ENCODE results near the gene TCEA2. TPM values are rescaled to one million over a fixed set of nuclear protein-coding genes. Genes with fewer than 3 reads are reported as not detected.

Gene TCEA2
- total RNA-seq, 1 donor from 2014 or later, result 8.4 TPM

DNA sequence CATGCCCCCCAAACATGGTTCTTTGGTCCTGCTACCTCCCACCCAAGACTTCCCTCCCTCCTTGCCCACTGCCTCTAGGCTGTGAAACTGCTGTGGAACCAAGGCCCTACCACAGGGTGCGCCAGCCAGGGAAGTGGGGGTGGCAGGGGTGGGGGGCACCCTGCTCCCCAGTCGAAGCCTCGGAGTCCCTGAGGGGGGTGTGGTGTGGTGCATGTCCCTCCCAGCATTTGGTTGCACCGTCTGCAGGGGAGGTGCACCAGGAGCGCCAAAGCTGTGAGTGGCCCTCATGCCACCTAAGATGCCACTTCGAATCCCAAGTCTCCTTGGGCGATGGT is 14.5 kb downstream of the TCEA2 start:
- Histone ChIP-seq H3K4me1 (ENCODE audit: control insufficient read depth in 3 of 3, insufficient read depth in 3 of 3, low read length in 3 of 3) (peaks cover 11 to 23% (median 19%) of the 10 kb centered on the region in 3 donors), H3K4me3 (ENCODE audit: low read length in 3 of 3) (peak overlapping the region in 1 of 3 donors; percentile 46), H3K27me3 (ENCODE audit: control insufficient read depth in 3 of 3, insufficient read depth in 3 of 3, low read length in 3 of 3) (peaks cover 0 to 11% (median 6%) of the 10 kb centered on the region in 3 donors), H3K9ac (ENCODE audit: low read depth in 1 of 3, low read length in 3 of 3) (no peak overlapping the region), H3K36me3 (ENCODE audit: control insufficient read depth in 3 of 3, insufficient read depth in 3 of 3, low read length in 3 of 3) (peaks cover under 1 to 4% (median 2%) of the 10 kb centered on the region in 3 donors), H3K27ac (ENCODE audit: low read depth, low read length) (no peak overlapping the region), H3K9me3 (ENCODE audit: control insufficient read depth in 3 of 3, low read length in 3 of 3) (no peaks in the 10 kb centered on the region)

DNA sequence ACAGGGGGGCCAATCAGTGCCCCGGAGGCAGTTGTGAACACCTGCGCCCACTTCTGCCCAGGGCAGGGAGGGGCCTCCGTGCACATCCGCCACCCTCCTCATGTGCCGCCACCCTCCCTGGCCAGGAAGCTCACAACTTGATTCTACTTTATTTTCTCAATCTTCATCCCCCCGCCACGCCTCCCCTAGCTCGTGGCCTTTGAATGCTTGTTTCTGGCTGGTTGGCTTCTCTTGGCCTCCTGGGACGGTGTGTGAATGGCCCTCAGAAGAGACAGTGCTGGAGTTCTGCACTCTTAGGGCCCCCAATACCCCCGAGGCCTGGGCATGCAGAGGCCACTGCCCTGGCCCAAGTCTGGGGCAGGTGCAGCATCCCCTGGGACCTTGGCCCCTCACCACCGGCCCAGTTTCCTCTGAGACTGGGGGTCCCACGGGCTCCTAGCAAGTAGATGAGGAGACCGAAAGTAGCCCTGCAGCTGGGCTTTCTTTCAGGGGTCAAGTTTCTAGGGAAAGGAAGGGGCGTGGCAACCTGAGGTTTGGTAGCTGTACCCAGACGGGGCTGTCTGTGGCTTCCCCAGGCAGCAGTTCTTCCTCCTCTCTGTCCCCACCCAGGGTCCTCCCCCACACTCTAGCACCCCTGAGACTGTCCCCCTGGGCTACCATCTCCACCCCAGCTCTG is 15.0 kb downstream of the TCEA2 start:
- Histone ChIP-seq H3K27ac (ENCODE audit: low read depth, low read length) (no peak overlapping the region), H3K4me3 (ENCODE audit: low read length in 3 of 3) (peak overlapping the region; percentile 24 to 71 (median 61)), H3K36me3 (ENCODE audit: control insufficient read depth in 3 of 3, insufficient read depth in 3 of 3, low read length in 3 of 3) (peaks cover 0 to 4% (median under 1%) of the 10 kb centered on the region in 3 donors), H3K9me3 (ENCODE audit: control insufficient read depth in 3 of 3, low read length in 3 of 3) (no peaks in the 10 kb centered on the region), H3K27me3 (ENCODE audit: control insufficient read depth in 3 of 3, insufficient read depth in 3 of 3, low read length in 3 of 3) (peaks cover 3 to 15% (median 9%) of the 10 kb centered on the region in 3 donors), H3K4me1 (ENCODE audit: control insufficient read depth in 3 of 3, insufficient read depth in 3 of 3, low read length in 3 of 3) (peaks cover 14 to 26% (median 22%) of the 10 kb centered on the region in 3 donors), H3K9ac (ENCODE audit: low read depth in 1 of 3, low read length in 3 of 3) (peak overlapping the region in 2 of 3 donors; percentile 71 to 76)

DNA sequence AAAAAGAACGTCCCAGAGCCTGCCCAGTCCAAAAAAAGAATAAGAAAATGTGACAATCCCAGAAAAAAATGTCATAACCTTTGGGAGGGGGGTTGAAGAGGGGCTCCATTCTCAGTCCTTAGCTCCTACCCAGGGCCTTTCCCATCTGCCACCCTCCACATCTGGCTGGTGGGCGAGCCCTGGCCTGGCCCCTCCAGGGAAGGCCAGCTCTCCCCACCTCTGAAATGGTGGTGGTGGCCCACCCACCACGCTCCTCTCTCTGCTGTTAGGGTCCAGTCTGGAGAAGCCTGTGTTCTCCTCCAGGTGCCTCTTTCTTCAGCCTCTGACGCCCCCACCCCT is 15.9 kb downstream of the TCEA2 start:
- H3K9me3 ChIP-seq (ENCODE audit: control insufficient read depth in 3 of 3, low read length in 3 of 3), result no peaks in the 10 kb centered on the region
- peaks cover 17 to 31% (median 28%) of the 10 kb centered on the region in 3 donors for H3K4me1 ChIP-seq (ENCODE audit: control insufficient read depth in 3 of 3, insufficient read depth in 3 of 3, low read length in 3 of 3)
- peak overlapping the region; percentile 30 for H3K27ac ChIP-seq (ENCODE audit: low read depth, low read length)
- peak overlapping the region; percentile 61 to 76 (median 71) for H3K9ac ChIP-seq (ENCODE audit: low read depth in 1 of 3, low read length in 3 of 3)
- peaks cover 0 to 2% (median 0%) of the 10 kb centered on the region in 3 donors for H3K36me3 ChIP-seq (ENCODE audit: control insufficient read depth in 3 of 3, insufficient read depth in 3 of 3, low read length in 3 of 3)
- peaks cover 9 to 21% (median 16%) of the 10 kb centered on the region in 3 donors for H3K27me3 ChIP-seq (ENCODE audit: control insufficient read depth in 3 of 3, insufficient read depth in 3 of 3, low read length in 3 of 3)
- peak overlapping the region; percentile 56 to 71 (median 61) for H3K4me3 ChIP-seq (ENCODE audit: low read length in 3 of 3)

DNA sequence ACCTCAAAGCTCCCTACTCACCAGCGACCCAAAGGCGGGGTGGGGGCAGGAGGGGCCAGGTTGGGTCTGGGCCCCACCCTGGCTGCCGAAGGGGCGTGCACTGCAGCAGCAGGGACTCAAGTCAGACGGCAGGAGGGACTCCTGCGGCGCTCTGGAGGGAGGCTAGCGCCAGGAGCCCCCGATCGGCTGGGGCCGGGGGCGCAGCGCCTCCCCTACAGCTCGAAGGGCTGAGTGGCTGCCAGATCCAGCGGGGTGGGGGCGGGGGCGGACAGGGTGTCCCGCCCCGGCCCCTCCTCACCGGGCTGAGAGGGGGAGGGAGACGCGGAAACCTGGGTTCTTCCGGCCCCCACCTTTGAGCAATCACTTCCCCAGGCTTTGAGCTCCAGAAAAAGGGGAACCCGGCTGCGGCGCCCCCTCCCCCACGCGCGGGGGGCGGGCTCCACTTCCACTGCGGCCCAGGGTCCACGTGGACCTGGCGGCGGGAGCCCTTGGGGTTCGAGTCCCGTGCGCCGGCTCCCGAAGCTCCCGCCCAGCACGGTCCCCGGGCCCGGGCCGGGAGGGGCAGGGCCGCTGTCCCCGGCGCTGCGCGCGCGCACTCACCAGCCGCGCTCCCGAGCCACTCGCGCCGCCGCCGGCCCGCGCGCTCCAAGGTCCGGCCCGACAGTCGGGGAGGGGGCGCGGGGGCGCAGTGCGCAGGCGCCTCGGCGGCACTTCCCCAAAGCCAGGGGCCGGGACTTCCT is 16.4 kb downstream of the TCEA2 start, which contains the start of gene RGS19:
Gene RGS19, minus strand, starts transcription at position 246 of the 740 bp plus-strand sequence. CDS start 2,632 bp downstream, outside the sequence.
- Histone ChIP-seq H3K27me3 (ENCODE audit: control insufficient read depth in 3 of 3, insufficient read depth in 3 of 3, low read length in 3 of 3) (peaks cover 14 to 26% (median 21%) of the 10 kb centered on the region in 3 donors), H3K9ac (ENCODE audit: low read depth in 1 of 3, low read length in 3 of 3) (peak within 1 kb of the TSS; percentile 61 to 76 (median 71)), H3K27ac (ENCODE audit: low read depth, low read length) (peak within 1 kb of the TSS; percentile 30), H3K9me3 (ENCODE audit: control insufficient read depth in 3 of 3, low read length in 3 of 3) (no peaks in the 10 kb centered on the region), H3K4me3 (ENCODE audit: low read length in 3 of 3) (peak within 1 kb of the TSS; percentile 61 to 71 (median 65)), H3K36me3 (ENCODE audit: control insufficient read depth in 3 of 3, insufficient read depth in 3 of 3, low read length in 3 of 3) (no peaks in the 10 kb centered on the region), H3K4me1 (ENCODE audit: control insufficient read depth in 3 of 3, insufficient read depth in 3 of 3, low read length in 3 of 3) (peaks cover 18 to 36% (median 30%) of the 10 kb centered on the region in 3 donors)

DNA sequence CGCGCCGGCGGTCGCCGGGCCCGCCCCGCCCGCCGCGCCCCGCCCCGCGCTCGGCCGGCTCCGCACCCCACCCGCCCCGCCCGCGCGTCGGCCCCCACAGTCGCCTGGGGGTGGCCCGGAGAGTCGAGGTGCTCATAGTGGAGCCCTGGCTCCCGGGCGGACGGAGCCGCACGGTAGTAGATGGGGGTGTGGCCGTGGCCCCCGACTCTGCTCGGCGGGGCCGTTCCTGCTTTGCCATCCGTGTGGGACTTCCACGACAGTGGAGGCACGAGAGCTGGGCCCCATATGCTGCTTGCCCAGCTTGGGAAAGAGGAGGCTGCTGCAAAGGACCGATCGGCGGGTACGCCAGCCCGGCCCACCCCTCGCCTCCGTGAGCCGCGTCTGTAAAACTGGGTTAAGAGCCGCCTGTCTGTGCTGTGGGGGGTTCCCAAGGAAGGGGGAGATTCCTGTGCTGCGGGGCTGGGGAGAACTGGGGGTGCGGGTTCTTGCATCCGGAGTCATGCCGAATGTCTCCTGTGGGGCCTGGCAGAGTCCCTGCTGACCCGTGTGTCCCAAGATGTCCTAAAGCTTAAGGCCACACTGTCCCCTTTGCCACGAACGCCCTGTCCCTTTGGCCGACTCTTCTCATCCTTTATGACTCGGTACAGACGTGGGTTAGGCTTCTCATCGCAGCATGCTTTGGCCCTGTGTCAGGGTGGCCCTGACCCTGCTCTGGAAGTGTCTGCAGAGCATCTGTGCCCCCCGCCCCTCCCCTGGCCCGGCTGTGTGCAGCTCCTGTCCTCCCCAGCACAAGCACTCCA is 17.2 kb downstream of the TCEA2 start, which contains the start of gene OPRL1:
Gene OPRL1, plus strand, starts transcription at position 70 of the 800 bp plus-strand sequence. CDS start 12,639 bp downstream, outside the sequence.
- Histone ChIP-seq H3K4me1 (ENCODE audit: control insufficient read depth in 3 of 3, insufficient read depth in 3 of 3, low read length in 3 of 3) (peaks cover 18 to 36% (median 32%) of the 10 kb centered on the region in 3 donors), H3K27ac (ENCODE audit: low read depth, low read length) (peak within 1 kb of the TSS; percentile 30), H3K9ac (ENCODE audit: low read depth in 1 of 3, low read length in 3 of 3) (peak within 1 kb of the TSS; percentile 61 to 76 (median 71))

DNA sequence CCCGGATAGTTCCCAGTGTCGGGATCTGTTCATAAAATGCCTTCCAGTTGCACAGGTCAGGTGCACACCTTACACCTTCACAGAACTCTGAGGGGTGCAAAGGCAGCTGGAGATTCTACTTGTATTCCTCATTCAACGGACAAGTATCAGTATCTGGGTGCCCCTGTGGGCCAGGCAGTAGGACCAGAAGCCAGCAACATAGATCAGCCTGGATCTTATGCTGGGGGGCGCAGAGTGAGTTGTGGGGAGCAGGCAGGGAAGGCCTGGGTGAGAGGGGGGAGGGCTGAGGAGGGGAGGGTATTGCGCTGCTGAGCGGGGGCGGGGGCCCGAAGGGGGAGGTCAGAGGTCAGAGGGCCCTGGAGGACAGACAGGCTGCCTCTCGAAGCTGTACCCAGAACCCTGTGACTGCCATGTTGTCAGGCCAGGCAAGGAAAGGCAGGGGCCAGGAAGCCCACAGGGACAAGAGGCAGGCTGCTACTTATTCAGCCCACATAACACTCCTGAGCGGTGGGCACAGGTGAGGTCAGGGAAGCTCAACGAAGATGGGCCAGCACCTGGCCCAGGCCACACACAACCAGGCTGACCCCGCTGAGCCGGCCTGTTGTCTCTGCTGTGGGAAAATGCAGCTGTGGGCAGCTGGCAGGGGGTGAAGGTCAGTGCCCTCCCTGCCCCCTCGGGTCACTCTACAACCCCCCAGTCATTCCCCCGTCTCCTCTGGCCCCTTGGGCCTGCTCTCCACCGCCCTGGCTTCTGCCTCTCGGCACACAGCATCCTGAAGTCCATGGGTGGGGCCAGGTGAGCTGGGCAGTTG is 18.0 kb downstream of the TCEA2 start:
- peaks cover 28 to 36% (median 35%) of the 10 kb centered on the region in 3 donors for H3K27me3 ChIP-seq (ENCODE audit: control insufficient read depth in 3 of 3, insufficient read depth in 3 of 3, low read length in 3 of 3)
- no peak overlapping the region for H3K27ac ChIP-seq (ENCODE audit: low read depth, low read length)
- H3K4me3 ChIP-seq (ENCODE audit: low read length in 3 of 3), result no peak overlapping the region
- no peaks in the 10 kb centered on the region for H3K9me3 ChIP-seq (ENCODE audit: control insufficient read depth in 3 of 3, low read length in 3 of 3)
- no peaks in the 10 kb centered on the region for H3K36me3 ChIP-seq (ENCODE audit: control insufficient read depth in 3 of 3, insufficient read depth in 3 of 3, low read length in 3 of 3)
- peaks cover 18 to 36% (median 32%) of the 10 kb centered on the region in 3 donors for H3K4me1 ChIP-seq (ENCODE audit: control insufficient read depth in 3 of 3, insufficient read depth in 3 of 3, low read length in 3 of 3)
- no peak overlapping the region for H3K9ac ChIP-seq (ENCODE audit: low read depth in 1 of 3, low read length in 3 of 3)

More for the DNA sequence above, 17.2 kb downstream of the TCEA2 start, which contains the start of gene OPRL1:
- Histone ChIP-seq H3K27me3 (ENCODE audit: control insufficient read depth in 3 of 3, insufficient read depth in 3 of 3, low read length in 3 of 3) (peaks cover 22 to 30% (median 28%) of the 10 kb centered on the region in 3 donors), H3K9me3 (ENCODE audit: control insufficient read depth in 3 of 3, low read length in 3 of 3) (no peaks in the 10 kb centered on the region), H3K36me3 (ENCODE audit: control insufficient read depth in 3 of 3, insufficient read depth in 3 of 3, low read length in 3 of 3) (no peaks in the 10 kb centered on the region), H3K4me3 (ENCODE audit: low read length in 3 of 3) (peak within 1 kb of the TSS; percentile 61 to 71 (median 65))

DNA sequence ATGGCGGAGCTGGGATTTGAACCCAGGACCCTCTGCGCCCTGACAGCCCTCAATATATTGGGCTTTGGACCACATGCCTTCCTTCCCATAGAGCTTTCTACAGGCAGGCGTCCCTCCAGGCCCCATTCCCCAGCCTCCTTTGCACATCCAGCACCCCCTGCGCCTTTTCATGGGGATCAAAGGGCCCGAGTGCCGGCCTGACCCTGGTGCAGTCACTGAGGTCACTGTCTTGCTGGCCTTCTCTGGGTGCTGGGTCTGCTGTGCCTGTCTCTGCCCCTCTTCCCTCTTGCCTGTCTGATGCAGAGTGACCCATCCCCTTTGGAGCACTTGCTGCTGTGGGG is 18.6 kb downstream of the TCEA2 start:
- peaks cover 18 to 36% (median 32%) of the 10 kb centered on the region in 3 donors for H3K4me1 ChIP-seq (ENCODE audit: control insufficient read depth in 3 of 3, insufficient read depth in 3 of 3, low read length in 3 of 3)
- no peak overlapping the region for H3K4me3 ChIP-seq (ENCODE audit: low read length in 3 of 3)
- H3K9me3 ChIP-seq (ENCODE audit: control insufficient read depth in 3 of 3, low read length in 3 of 3), result no peaks in the 10 kb centered on the region
- H3K36me3 ChIP-seq (ENCODE audit: control insufficient read depth in 3 of 3, insufficient read depth in 3 of 3, low read length in 3 of 3), result no peaks in the 10 kb centered on the region
- peaks cover 31 to 39% (median 36%) of the 10 kb centered on the region in 3 donors for H3K27me3 ChIP-seq (ENCODE audit: control insufficient read depth in 3 of 3, insufficient read depth in 3 of 3, low read length in 3 of 3)
- no peak overlapping the region for H3K9ac ChIP-seq (ENCODE audit: low read depth in 1 of 3, low read length in 3 of 3)
- no peak overlapping the region for H3K27ac ChIP-seq (ENCODE audit: low read depth, low read length)

DNA sequence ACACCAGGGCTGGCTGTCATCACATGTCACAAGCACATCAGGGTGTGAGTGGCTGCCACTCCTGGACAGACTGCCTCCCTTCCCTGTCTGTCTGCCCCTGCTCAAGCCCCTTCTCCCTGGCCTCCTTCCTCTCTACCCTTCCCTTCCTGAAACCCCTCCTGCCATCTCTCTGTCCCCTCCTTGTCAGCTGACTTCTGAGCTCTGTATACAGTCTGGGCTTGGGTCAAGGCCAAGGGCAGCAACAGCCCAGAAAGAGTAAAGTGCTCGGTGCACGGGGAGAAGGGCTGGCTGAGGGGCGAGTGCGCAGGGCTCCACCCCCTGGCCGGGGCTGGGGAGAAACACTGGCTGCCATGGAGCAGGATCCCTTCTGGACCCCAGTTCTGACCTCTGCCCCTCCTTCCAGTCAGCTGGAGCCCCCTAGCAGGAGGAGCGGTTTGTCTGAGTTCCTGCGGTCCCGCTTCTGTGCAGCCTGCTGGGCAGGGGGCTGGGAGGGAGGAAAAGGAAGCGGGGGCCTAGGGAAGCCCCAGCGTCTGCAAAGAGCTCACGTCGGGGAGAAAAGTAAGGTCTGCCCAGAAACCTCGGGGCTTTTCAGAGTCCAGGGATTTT is 19.2 kb downstream of the TCEA2 start:
- Histone ChIP-seq H3K4me3 (ENCODE audit: low read length in 3 of 3) (no peak overlapping the region), H3K27me3 (ENCODE audit: control insufficient read depth in 3 of 3, insufficient read depth in 3 of 3, low read length in 3 of 3) (peaks cover 31 to 42% (median 36%) of the 10 kb centered on the region in 3 donors), H3K9ac (ENCODE audit: low read depth in 1 of 3, low read length in 3 of 3) (no peak overlapping the region), H3K36me3 (ENCODE audit: control insufficient read depth in 3 of 3, insufficient read depth in 3 of 3, low read length in 3 of 3) (no peaks in the 10 kb centered on the region), H3K27ac (ENCODE audit: low read depth, low read length) (no peak overlapping the region), H3K4me1 (ENCODE audit: control insufficient read depth in 3 of 3, insufficient read depth in 3 of 3, low read length in 3 of 3) (peaks cover 18 to 36% (median 32%) of the 10 kb centered on the region in 3 donors), H3K9me3 (ENCODE audit: control insufficient read depth in 3 of 3, low read length in 3 of 3) (no peaks in the 10 kb centered on the region)

Measured in skeletal muscle tissue (tissue), 4 donors.